HPDE6-E6E7 (cell line): ENCODE data around the gene MGA.

Experiments used
- DNase-seq: peaks from one replicate; pipeline ENCODE4 v3.0.0; 2011; ENCODE audit warnings: missing footprints; ENCODE audit errors: extremely low spot score

Gene MGA

DNA sequence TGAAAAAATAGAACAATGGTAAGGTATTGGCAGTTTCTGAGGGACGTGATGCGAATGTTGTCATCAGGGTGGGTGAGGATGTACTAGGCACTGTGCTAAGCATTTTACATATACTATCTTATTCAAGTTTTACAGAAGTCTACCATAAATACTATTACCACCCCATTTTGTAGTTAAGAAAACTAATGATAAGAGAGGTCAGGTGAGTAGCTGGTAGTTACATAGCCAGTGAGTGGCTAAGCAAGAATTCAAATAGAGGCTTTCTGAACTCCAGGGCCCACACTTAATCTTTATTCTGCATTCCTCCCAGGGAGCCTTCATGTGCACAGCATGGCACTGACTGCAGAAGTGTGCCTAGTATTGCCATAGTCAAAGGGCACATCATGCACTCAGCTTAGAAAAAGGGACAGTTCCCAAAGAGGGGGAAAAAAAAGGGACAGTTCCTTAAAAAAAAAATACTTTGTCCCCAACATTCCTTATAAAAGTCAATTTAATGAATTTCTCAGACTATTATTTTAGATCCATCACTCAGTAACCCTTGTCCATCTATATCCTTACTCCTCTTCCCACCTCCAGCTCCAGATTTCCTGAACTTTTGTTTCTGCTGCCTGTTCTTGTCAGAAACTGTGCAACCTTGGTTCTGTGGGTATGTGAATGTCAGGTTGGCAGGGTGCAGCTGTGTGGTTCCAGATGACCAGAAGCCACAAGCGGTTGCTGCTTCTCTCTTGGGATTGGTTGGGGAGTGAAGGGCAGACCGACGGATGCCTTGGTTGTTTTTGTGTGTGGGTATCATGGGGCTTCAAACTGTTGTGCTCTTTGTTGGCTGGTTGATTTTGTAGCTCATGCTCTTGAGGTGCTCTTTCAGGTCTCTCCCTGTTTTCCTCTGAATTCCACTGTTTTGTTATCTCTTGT is 122.4 kb downstream of the MGA start:
- DNase-seq = no peak

DNA sequence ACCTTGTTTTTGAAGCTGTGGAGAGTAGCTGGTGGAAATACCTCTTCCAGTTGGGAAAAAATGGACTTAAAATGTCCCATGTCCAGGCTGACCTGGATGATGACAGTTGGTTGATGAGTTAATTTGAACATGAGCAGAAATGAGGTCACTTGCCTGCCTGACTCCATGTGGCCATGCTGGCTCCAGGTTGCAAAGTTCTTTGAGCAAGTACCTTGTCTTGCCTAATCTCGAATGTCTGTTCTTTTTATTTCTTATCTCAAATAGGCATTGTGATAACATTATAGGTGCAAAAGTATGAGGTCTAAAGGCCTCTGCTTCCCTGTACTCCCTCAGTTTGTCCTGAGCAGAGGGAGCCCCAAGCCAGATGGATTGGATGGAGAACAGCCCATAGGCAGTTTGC is 123.1 kb downstream of the MGA start:
- DNase-seq = no peak

DNA sequence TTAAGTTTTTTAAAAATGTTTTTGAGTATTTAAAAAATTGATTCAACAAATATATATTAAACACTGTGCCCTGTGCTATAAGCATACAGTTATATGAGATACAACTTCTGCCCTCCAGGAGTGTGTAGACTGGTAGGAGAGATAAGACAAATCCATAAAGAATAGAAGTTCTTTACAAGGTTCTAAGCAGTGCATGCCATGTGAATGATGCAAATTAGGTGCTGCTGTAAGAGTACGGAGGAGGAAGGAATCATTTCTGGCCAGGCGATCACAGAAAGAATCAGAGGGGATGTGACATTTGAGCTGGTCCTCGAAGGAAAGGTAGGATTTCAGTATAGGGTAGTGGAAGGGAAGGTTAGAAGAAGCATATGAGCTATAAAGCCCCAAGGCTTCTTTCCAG is 128.1 kb downstream of the MGA start:
- no peak for DNase-seq

DNA sequence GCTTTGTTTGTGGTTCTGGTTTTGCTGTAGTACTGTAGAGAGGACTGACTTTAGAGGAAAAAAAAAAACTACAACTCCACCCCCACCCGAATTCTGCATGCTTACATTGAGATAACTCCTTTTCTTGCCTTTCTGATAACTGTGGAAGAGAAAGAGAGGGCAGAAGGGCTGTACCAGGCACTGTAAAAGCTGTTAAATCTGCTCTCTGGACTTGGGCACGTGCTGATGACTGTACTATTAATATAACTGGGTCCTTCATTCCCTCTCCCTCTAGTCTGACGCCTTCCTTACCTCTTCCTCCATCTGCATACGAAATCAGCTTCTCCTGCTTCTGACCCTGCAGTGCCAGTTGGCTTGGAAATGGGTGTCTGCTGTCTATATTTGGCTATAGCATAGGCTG is 129.0 kb downstream of the MGA start:
- no peak for DNase-seq

DNA sequence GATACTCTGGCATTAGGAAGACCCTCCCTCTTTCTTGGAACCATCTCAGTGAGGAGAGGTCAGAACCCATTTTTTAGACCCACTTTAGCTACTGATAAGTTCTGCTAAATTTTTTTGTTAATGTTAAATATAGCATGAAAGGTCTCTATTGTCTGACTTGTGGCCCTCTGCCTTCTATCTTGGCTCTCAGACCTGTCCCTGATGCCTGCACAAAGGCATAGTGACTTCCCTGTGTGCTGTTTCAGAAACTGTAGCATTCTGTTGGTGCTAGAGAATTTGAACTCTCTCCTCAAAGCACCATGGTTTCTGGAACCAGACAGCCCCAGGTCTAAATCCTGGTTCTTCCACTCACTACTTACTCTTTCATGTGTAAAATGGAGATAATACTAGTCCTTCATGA is 129.5 kb downstream of the MGA start:
- DNase-seq = no peak

DNA sequence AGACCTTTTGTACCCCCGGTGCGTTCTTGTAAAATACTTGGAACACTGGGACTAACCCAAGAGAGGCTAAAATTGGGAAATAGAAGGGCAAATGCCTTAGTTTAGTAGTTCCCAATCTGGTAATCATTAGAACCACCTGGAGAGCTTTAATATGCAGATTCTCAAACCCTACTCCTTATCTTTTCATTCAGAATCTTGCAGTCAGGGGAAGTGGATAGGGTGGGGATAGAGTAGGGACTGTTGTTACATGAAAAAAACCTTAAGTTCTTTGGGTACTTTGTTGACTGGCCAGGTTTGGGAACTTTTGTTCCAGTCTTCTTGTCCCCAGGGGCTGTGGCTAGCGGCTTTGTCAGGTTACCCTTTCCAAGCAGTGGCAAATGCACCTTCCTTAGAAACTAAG is 130.0 kb downstream of the MGA start:
- no peak for DNase-seq

DNA sequence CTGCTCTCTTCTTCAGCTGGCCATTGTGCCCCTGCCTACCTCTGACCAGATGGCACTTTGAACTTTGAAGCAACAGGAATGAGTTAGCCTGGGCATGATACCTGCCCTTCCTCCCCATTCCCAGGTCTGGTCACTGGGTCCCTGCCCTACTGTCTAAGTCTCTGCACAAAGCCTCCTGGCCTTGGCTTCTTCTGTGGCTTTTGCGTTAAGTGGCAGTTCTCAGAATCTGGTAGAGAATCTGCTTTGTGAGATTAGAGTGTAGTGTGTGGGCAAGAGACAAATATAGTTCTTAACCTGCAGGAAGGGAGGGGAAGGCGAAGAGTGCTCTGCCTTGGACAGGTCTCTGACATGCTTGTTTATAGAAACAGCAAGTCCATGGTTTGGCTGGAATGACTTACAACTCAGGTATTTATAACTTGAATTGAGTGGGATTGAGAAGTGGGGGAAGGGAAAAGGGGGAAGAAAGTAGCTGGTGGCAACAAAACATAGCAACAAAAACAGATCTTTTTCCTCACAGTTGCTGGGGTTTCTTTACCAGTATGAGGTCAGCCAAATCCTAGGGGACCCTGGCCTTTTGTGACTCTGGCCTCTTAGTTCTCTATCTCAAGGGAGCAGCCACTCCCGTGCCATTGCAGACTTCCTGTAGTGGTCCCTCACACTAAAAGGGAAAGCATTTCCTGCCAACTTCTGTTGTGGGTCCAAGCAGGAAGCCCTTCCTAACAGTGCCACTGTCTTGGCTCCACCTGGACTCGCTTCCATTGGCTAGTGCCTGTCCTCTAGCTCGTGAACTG is 130.7 kb downstream of the MGA start:
- DNase-seq = no peak

DNA sequence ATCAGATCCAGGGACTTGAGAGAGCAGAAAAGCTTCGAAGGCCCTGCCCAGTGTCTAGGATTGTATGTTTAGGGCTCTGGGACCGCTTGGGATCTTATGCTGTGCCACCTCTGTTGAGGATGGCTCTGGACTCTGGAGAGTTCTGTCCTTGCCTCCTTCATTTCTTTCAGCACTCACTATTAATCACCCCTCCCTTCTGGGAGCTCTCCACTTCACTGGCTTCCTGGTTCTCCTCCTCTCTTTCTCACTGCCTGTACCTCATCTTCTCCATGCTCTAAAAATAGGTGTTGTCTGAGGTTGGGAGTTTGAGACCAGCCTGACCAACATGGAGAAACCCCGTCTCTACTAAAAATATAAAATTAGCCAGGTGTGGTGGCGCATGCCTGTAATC is 131.3 kb downstream of the MGA start:
- DNase-seq = no peak

DNA sequence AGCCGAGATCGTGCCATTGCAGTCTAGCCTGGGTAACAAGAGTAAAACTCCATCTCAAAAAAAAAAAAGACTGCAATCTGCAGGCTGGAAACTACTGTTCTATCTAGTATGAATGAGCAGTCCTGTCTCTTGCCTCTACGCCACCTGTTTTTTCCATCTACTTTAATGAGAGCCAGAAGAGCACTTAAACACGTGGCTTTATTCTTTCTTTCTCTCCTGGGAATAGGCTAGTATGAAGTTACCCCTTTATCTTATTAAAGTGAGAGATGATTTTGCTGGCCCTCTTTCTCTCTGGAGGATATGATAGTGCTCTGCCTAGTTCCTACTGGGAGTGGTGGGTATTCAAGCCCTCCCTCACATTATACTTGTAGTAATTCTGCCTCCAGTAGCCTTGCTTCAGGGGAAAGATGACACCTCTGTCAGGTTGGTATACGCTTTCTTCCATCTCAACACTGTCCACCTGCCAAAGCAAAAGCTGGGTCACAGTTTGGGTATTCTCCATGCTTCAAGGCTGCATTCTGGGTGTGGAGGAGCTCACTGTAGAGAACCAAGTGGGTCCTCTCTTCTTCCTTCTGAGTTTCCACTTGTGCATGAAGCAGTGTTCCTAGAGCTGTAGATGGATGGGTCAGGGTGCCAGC is 131.9 kb downstream of the MGA start:
- no peak for DNase-seq

DNA sequence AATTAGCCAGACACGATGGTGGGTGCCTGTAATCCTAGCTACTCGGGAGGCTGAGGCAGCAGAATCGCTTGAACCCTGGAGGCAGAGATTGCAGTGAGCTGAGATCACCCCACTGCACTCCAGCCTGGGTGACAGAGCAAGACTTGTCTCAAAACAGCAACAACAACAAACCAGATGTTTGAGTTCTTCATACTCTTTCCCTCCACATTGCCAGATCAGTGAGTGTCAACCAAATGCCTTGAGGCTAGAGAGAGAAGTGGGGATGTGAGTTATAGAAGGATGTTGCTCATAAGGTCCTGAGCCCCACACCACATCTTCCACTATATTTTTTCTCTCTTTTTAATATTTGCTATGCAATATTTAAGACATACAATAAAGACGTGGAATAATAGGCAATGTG is 133.9 kb downstream of the MGA start:
- no peak for DNase-seq

DNA sequence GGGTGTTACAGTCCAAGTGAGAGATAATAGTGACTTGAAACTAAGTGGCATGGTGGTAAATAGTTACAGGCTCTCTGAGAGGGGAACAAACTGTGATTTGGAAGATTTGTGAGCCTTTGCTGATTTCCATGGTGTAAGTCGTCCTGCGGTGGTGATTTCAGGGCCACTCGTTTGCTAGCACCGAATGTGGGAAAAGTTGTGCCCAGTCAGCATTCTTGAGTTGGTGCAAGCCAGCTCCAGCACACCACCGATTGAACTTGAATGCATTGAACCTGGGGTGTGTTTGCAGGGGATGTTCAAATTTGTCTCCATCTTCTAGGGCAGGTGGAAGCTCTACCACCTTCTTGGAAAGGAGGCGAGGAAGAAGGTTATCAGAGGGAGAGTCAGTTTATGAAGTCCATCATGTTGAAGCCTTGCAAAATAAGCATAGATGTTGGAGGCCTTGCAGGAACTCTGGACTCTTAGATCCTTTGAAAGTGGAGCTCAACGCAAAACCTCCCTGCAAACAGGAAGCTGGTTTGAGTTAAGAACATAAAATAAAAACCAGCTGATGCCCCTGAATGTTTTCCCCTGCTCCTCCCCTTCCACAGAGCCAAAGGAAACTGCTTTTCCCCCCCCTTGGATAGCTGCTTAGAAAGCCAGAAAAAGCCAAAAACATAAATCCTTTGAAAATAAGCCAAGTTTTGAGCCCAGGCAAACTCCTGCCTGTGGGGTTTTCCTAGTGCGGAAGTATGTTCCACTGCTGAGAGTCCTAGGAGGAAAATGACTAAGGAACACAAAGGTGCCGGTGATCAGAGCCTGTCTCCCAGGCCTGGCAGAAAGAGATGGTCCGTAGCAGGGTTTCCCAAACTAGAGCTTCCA is 136.0 kb downstream of the MGA start:
- no peak for DNase-seq

DNA sequence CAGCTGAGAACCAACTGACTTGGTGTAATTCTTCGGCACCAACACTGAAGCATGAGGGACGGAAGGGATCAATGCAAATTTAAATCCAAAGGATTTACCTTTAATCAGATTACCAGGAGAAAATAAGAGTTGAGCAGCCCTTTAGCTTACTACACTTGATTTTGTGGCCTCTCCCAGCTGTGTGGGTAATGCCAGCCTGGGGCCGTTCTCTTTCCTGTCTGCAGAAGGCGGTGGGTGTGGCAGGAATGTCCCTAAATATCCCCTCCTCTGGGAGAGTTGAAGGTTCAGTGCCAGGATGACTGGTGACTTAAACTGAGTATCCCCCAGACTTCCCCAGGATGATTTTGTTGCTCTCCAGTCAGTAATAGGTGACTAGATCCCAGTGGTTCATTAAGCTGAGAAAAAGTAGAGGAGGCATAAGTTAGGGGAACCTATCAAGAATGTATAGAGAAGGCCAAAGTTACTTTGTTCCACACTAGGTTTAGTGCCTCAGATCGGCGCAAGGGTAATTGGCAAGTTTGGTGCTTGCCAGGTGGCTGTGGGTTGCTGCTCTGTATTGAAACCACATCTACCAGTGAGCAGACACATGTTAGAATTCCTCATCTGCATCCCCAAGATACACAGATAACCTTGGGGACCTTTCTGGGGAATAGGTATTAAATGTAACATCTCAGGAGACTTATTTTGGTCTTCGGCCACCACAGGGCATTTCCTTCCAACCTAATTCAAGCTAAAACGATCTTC is 137.2 kb downstream of the MGA start:
- DNase-seq = no peak

DNA sequence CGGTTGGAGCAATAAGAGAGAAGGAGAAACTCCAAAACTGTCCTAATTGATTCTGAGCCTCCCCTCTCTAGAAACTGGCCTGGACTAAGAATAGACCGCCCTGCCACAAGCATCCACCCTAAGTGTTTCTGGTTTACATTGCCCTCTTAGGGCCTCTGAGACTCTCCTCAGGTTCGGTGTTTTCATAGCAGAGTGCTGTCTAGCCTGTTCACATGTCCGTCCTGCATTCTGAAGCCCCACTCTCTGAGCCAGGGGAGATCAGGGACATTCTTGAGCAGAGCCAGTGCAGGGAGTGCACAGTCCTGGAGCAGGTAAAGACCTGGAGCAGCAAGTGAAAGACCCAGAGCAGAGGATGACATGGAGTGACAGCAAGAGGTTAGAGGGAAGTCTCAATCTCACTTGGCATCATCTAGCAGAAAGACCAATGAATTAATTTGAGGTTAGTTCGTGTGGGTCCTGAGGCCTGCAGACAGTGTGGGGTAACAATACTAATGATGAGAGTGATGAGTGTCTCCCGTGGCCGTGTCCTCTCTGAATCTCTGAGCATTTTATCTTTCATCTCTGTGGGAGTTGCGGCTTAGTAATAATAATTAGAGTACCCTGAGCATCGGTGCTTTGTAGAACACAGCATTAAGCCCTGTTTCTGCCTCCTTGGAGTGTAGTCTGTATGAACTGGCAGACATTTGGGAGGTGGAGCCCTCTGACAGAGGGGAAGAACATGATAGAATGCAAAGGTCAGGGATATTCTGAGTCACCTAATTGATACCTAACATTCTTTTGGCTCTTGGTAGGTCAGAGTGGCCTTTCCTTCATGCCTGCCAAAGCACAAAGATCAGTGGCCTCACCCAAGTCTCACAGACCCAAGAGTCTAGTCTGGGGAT is 138.6 kb downstream of the MGA start:
- DNase-seq = no peak

DNA sequence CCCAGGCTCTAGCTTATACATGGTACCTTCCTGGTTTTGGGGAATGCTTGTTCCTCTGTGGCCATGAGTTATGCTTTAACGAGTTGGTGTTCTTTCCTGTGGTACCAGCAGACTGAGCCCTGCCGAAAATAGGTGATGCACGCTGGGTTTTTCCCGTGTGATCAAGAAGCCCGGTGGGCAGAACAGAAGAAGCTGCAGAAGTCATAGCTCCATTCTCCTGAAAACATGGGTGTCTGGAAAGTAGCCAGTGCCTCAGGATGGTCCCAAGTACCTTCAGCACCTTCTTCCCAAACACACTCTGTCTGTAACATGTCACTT is 139.2 kb downstream of the MGA start:
- DNase-seq = no peak

DNA sequence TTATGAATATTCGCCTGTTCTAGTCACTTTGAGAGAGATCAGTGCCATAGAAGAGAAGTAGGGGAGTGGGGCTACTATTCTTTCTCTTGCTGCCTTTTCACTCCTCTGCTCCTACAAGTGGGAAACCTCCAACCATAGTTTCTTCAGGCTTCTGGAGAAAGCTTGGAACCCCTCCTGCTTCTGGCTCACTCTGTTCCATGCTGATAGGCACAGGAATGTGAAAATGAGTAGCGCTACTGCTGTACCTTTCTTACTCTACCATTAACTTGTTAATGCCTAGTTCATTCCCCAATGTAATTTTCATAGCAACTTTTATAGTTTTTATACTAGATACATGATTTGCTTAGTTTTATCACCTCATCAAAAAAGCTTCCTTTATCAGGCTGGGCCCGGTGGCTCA is 141.0 kb downstream of the MGA start:
- no peak for DNase-seq

DNA sequence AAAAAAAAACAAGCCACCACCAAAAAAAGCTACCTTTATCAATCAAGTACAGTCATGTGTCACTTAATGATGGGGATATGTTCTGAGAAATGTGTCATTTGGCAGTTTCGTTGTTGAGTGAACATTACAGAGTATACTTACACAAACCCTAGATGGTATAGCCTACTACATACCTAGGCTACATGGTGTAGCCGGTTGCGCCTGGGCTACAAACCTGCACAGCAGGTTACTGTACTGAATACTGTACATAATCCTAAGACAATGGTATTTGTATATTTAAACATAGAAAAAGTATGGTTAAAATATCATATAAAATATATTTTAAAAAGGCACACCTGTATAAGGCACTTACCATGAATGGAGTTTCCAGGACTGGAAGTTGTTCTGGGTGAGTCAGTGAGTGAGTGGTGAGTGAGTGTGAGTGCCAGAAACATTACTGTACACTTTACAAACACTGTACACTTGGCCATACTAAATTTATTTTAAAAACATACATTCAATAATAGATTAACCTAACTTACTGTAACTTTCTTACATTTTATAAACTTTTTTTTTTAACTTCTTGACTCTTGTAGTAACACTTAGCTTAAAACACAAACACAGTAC is 141.7 kb downstream of the MGA start:
- no peak for DNase-seq

DNA sequence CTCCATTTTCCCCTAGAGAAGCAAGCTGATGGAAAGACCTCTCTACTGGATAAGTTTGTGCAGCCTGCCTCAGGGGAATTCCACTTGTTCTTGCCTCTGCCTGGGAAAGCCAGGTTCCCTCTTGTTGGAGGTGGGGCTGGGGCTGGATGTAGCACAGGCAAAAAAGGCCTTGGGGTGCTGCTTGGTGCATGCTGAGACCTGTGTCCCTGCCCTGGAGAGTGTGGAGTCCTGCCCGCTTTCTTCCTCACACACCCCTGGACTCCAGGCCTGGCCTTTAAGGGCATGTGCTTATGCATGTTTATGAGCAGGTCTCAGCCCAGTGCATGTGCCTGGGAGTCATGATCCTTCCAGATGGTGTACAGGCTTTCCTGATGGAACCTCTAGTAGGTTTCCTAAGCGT is 144.2 kb downstream of the MGA start:
- peak; percentile 94 for DNase-seq

DNA sequence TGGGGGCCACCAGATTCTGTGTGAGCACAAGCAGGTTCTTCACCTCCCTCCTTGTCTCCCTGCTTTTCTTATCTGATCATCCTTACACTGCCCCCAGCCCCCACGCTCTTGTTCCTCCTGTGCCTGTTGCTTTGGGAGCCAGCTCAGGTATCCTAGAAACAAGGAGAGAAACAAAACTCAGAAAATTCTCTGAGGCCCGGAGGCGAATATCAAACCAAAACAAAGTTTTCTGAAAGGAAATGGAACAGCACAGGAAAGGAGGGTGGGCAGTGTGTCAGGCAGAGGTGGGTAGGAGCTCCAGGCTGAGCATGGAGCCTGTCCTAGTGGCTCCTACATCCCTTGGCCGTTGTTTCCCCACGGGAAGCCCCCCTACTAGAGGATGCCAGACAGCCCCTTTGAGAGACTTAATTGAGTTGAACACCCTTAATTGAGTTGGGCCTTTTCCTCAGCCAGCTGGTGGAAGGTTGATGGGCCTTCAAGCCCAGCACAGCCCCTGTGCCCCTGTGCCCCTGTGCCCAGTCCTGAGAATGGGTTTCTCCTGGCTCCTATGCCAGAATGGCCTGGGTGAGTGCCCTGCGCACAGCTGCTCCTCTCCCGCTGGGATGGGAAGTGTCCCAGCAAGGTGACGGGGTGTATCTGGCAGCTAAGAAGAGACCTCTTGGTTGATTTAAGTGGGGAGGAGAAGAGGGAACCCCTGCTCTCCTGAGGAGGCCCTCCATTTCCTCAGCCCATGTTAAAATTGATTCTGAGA is 144.9 kb downstream of the MGA start:
- DNase-seq = no peak

DNA sequence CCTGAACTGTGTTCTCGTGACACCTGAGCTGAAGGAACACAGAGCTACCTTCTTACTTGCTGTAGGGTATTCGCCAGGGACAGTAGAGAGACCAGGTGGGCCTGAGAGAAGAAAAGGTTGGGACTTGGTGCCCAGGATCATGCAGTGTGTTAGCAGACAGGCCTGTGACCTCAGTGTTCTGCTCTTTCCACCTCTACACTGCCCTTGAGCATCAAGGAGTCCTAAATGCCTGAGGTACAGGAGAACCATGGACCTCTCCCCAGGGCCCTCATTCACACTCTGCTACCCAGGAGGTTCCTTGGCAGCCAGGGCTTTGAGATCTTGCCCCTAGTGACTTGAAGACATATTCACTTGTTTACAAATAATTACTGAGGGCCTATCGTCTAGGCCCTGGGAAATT is 145.5 kb downstream of the MGA start:
- no peak for DNase-seq
